Right lung (tissue), 5 donors: ENCODE data around the gene DNM3. TPM values are rescaled to one million over a fixed set of nuclear protein-coding genes. Genes with fewer than 3 reads are reported as not detected.
"Not testable (repeated sequence)": the region's sequence is repeated elsewhere in the genome, so short reads cannot be mapped to it uniquely, and the experiment has no call there.

ENCODE experiments used
- DNase-seq, 2 donors: peaks; one replicate each; pipeline ENCODE4 v3.0.0-alpha.2; 2013
- polyA plus RNA-seq, 5 donors: library from polyadenylated mRNA; unstranded; fragments of 120-200 nt; gene quantifications; one replicate each; pipeline versions ENCODE4 v1.2.1 to v1.2.3, GENCODE V29; 2013; ENCODE audit warnings: inconsistent platforms in 1 of 5, low replicate concordance in 1 of 5; ENCODE audit not compliant: insufficient read length in 5 of 5, insufficient read depth in 1 of 5

The DNM3 gene
- polyA plus RNA-seq, 5 donors, result 4.1 to 6.9 (median 5.2) TPM

GRCh38 chr1:172275478-172275877 lies 434.2 kb downstream of the DNM3 start:
- DNase-seq, result no peak

DNA sequence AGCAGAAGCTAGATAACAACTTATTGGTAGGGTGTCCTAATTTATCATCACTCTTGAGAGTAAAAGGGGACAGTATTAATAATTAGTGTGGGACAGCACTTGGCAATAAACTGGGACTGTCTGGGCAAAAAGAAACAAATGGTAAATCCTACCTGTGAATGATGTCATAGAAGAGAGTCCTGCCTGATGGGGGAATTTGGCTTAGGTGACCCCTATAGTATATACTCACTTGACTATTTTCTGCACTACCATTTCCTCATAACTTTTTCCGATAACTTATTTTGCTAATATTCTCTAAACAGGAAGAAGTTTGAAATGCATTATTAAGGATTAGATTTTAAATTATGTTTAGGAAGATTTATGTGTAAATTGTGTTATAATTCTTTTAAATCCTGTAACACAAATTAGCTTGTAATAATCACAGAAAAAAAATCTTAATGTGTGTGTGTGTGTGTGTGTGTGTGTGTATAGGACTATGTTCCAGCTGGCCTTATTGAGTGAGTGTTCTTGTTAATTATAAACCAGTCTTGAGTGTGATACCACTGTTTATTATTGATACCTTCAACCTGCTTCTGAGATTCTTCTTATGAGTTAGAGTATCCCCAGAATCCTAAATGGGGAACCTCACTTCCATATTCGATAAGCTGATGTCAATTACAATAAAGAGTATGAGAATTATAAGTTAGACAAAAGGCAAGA lies 435.0 kb downstream of the DNM3 start:
- DNase-seq, result no peak

DNA sequence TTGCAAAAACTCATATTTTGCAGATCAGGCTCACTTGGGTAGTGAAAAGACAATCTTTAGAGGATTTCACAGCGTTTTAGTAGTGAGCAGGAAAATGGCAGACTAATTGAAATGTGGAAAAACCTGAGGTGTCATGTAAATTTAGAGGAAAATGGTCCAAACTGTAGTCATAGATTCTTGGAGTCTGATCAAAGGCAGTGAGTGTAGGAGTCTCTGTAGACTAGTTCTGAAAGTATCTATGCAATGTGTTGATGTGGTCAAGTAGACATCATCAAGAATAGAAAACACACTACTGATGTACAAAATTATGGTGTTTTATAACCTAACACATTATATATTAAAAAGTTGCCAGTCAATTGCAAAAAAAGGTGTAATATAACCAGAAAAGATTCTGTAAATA lies 436.0 kb downstream of the DNM3 start:
- no peak for DNase-seq

GRCh38 chr1:172277989-172278388 lies 436.7 kb downstream of the DNM3 start:
- no peak for DNase-seq

- no peak for DNase-seq
Measured at GRCh38 chr1:172278478-172278877, 437.2 kb downstream of the DNM3 start.

- no peak for DNase-seq
Measured at GRCh38 chr1:172279939-172280636, 438.8 kb downstream of the DNM3 start.

DNA sequence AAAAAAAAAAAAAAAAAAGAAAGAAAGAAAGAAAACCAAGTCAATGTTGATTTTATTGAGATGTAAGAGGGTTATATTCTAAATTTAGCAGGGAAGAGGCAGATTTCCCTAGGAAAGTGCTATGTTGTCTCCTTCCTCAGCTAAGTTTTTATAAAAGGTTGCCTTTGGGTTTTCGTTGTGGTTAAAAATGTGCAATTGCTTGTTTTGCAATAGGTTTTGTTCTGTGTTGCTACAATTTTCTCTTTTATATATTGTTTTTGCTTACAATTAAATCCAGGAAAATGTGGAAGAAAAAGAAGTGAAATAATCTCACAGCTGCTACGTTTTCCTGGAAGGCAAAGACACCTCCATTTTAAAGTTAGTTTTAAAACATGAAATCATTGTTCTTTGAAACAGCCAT lies 442.5 kb downstream of the DNM3 start:
- DNase-seq, result no peak

- no peak for DNase-seq
Measured at GRCh38 chr1:172286629-172287076, 445.4 kb downstream of the DNM3 start.

DNA sequence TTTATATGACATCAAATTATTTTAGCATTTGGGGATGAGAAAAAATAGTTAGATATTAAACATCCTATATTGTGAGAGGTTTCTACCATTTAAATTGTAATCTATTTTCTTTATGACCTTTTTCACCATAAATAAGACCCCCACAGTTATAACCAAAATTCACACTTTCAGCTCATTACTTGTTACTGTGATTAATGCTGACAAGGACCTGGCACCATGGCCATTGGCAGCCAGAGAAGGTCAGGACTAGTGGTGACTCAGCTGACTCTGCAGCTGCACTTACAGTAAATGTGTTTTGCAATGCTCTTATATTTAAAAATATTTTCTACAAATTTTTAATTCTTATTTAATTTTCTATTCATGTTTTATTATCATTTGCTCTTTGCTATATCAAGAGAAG lies 445.9 kb downstream of the DNM3 start:
- DNase-seq, result no peak

DNA sequence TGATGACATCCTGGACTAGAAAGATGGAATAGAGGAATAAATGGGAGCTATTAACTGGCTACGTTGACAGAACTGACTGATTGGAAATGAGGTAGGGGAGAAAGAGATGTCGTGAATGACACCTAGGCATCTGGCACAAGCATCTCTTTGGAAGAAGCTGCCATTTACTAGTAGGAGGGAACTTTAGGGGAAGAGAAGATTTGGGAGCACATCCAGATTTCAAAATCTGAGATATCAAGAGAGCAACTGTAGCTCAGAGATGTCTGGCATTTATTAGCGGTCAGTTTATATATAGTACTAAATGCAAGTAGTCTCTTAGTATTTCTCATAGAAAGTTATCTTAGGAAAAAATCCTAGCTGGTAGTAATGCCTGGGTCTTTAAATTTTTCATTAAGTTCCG lies 447.3 kb downstream of the DNM3 start:
- DNase-seq, result no peak

DNA sequence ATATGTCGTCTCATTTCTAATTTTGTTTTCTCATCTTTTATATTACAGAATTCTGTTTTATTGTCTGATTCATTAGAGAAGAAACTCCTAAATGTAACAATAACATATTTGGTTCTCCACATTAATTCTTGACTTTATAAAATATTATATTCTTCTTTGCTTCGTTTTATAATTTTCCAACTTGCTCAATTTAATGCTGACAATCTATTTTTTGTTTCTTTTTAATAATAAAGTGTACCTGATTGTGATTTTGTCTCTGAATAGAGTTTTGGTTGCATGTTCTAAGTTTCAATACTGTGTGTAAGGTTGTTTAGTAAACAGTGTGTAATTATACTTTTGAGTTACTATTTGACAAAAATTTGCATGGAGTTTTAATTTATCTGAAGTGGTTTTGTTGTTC lies 448.1 kb downstream of the DNM3 start:
- no peak for DNase-seq

- DNase-seq, result no peak
Measured at GRCh38 chr1:172292840-172293239, 451.5 kb downstream of the DNM3 start.

- no peak for DNase-seq
Measured at GRCh38 chr1:172293429-172293828, 452.1 kb downstream of the DNM3 start.

- DNase-seq, result no peak
Measured at GRCh38 chr1:172298141-172298540, 456.8 kb downstream of the DNM3 start.

DNA sequence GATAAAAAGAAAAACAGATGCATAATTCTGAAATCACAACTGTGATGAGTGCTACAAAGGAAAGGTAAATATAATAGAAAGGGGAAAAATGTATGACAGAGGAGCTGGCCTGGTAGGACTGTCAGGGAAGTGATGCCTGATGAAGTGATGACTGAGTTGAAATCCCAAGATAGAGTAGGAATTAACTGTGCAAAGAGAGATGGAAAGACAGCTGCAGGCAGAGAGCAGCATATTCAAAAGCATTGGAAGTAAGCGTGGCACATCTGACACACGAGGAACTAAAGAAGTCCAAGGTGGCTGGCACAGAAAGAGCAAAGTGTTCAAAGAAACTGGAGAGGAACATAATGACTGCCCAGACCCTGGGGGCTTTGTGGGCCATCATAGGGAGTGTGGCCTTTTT lies 457.6 kb downstream of the DNM3 start:
- DNase-seq, result no peak

GRCh38 chr1:172299515-172299914 lies 458.2 kb downstream of the DNM3 start:
- DNase-seq, result no peak

DNA sequence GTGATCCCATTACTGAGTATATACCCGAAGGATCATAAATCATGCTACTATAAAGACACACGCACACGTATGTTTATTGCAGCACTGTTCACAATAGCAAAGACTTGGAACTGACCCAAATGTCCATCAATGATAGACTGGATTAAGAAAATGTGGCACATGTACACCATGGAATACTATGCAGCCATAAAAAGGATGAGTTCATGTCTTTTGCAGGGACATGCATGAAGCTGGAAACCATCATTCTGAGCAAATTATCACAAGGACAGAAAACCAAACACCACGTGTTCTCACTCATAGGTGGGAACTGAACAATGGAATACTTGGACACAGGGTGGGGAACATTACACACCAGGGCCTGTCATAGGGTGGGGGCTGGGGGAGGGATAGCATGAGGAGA lies 466.2 kb downstream of the DNM3 start:
- DNase-seq, result not testable (repeated sequence)

DNA sequence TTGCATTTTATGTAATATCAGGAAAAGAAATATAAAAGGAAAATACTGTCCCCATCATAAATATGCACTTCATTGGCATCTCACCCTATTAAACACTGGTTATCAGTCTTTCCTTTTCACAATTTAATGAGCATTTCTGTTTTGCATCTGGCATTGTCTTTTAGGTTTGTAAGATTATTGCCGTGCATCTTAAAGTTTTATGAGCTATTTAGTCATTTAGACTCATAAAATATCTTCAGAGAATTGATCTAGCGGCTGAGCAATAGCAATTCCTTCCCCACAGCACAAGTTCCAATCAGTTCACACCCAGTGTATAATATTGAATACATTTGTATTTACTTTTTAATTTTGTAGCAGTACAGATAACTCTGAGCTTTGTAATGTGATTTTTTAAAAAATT lies 466.8 kb downstream of the DNM3 start:
- DNase-seq, result no peak

- DNase-seq, result no peak
Measured at GRCh38 chr1:172308577-172308976, 467.3 kb downstream of the DNM3 start.

DNA sequence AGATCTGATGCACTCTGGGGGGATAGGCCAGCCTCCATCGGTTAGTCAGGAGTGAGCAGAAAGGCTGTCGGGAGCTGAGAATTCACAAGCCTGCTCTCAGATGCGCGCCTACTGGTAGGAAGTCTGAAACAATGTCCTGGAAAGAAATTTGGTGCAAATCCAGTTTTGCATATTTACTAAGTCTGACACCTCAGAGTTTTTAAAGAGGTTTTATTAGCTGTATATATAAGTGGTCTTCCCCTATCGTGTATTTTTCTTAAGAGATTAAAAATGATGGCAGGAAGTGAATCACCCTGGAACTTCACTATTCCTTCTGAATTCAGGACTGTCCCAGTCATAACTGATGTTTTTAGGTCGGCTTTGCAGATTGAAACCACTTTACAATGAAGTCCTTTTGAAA lies 479.4 kb downstream of the DNM3 start:
- no peak for DNase-seq

DNA sequence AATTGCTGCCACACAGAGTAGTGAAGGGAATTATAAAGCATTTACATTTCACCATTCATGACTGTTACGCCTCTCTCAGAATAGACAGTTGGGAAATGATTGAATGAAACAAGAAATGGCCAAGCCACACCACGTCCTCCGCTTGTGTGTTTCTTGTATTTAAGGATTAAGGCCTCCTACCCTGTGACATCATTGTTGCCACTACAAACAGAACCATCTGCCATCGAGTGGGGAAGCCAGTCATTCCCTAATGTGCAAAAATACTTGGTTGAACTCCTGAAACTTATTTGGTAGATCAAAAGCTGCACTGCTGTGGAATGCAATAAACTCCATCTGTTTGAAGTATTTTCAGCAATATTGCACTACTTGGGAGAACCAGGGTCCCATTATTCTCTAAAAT lies 480.2 kb downstream of the DNM3 start:
- DNase-seq, result no peak

- DNase-seq, result peak; percentile 54 to 57
Measured at GRCh38 chr1:172322219-172323061, 481.1 kb downstream of the DNM3 start.

- peak in 1 of 2 donors; percentile 48 for DNase-seq
Measured at GRCh38 chr1:172323686-172324085, 482.4 kb downstream of the DNM3 start.
